ENCODE data around the gene MPV17. TPM values are rescaled to one million over a fixed set of nuclear protein-coding genes. Genes with fewer than 3 reads are reported as not detected.
A peak's percentile ranks its signal among the peaks of the same experiment; 100 is the strongest.
"Not testable (repeated sequence)": the region's sequence is repeated elsewhere in the genome, so short reads cannot be mapped to it uniquely, and the experiment has no call there.

Gene MPV17
- total RNA-seq, 1 donor from 2014 or later, result 84.5 TPM

DNA sequence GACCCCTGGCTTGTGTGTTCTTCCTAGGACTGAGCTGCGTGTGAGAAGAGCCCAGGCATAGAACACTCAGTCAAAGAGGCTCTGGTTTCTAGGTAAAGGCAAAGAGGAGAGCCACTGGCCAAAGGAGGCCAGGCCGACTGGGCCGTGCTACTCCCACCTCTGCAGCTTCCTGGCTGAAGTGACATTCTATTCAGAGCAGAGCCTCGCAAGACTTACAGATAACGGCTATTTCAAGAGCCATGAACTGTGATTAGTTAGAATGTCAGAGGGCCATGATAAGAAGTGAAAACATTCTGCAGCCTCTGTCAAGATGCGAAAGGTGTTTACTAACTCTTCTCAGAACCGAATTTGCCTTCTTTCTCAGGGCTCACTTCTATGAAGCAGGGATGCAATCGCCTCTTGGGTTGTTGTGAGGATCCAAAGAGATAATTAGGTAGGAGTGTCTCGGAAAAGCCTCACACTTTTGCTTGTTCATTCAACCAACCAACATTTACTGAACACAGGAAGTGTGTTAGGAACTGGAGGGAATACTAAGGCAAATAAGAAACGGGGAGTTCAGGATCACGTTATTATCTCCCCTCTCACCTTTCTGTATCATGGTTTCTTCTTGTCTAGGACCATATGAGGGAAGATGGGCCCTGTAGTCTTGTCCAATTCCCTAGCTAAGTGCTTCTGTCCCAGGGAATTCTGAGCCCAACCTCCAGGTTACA, 51.1 kb downstream of the MPV17 start:
- no peaks in the 10 kb centered on the region for H3K36me3 Mint-ChIP-seq (ENCODE audit: low read depth)
- H3K27me3 Mint-ChIP-seq (ENCODE audit: low read depth), result peaks cover 40% of the 10 kb centered on the region
- H3K4me1 Mint-ChIP-seq, result no peaks in the 10 kb centered on the region
- TF ChIP-seq, protein P1, sequence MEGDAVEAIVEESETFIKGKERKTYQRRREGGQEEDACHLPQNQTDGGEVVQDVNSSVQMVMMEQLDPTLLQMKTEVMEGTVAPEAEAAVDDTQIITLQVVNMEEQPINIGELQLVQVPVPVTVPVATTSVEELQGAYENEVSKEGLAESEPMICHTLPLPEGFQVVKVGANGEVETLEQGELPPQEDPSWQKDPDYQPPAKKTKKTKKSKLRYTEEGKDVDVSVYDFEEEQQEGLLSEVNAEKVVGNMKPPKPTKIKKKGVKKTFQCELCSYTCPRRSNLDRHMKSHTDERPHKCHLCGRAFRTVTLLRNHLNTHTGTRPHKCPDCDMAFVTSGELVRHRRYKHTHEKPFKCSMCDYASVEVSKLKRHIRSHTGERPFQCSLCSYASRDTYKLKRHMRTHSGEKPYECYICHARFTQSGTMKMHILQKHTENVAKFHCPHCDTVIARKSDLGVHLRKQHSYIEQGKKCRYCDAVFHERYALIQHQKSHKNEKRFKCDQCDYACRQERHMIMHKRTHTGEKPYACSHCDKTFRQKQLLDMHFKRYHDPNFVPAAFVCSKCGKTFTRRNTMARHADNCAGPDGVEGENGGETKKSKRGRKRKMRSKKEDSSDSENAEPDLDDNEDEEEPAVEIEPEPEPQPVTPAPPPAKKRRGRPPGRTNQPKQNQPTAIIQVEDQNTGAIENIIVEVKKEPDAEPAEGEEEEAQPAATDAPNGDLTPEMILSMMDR (conservative IDR thresholded peaks at IDR 0.05), result no peak
- no peaks in the 10 kb centered on the region for H3K9me3 Mint-ChIP-seq
- H3K27ac Mint-ChIP-seq (ENCODE audit: unreplicated experiment), result no peak overlapping the region
- DNase-seq (ENCODE audit: low read depth, low spot score), result no peak
- H3K4me3 Mint-ChIP-seq, result no peak overlapping the region

DNA sequence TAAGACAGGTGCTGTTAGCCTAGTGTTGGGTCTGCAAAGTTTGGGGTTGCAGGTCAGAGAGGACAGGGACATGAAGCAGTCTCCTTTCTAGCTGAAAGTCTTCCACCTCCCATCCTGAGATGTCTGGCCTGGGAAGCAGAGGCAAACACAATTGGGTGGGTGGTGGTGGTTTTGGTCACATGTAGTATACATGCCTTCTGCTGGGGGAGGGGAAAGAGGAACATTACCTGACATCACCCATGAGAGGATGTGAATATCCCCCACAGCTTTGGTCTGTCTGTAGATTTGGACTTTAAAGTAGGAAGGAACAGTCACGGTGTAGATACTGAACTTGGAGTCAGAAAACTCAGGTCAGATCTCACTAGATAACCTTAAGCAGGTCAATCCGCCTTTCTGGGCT, 52.2 kb downstream of the MPV17 start:
- Mint-ChIP-seq H3K4me3 (no peak overlapping the region), H3K27ac (ENCODE audit: unreplicated experiment) (no peak overlapping the region), H3K27me3 (ENCODE audit: low read depth) (peaks cover 34% of the 10 kb centered on the region), H3K36me3 (ENCODE audit: low read depth) (no peaks in the 10 kb centered on the region), H3K4me1 (no peaks in the 10 kb centered on the region), H3K9me3 (no peaks in the 10 kb centered on the region)
- TF ChIP-seq, protein P1 (conservative IDR thresholded peaks at IDR 0.05), result no peak
- no peak for DNase-seq (ENCODE audit: low read depth, low spot score)

DNA sequence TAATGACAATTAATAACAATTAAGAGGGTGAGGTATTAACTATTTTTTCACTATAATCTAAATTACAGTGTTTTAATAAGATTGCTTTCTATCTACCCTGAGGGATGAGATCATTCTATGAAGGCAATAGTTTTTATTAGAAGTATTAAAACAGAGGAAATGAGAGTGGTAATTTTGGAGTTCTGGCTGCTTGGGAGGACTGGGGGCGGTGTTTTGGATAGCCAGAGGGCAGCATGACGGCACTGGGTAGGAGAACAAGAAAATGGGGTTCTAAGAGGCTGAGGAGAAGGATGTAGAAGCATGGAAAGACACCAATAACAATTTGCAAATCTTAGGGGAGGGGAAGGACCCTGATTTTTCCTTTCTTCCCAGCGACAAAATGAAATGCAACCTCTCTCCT, 52.8 kb downstream of the MPV17 start:
- Mint-ChIP-seq H3K27me3 (ENCODE audit: low read depth) (peaks cover 34% of the 10 kb centered on the region), H3K27ac (ENCODE audit: unreplicated experiment) (peak overlapping the region; percentile 35), H3K4me3 (no peak overlapping the region), H3K36me3 (ENCODE audit: low read depth) (no peaks in the 10 kb centered on the region), H3K4me1 (peaks cover 4% of the 10 kb centered on the region), H3K9me3 (no peaks in the 10 kb centered on the region)
- TF ChIP-seq, protein P1 (conservative IDR thresholded peaks at IDR 0.05), result no peak
- no peak for DNase-seq (ENCODE audit: low read depth, low spot score)

GRCh38 chr2:27268296-27268695, 54.6 kb downstream of the MPV17 start:
- DNase-seq (ENCODE audit: low read depth, low spot score); H3K9me3 Mint-ChIP-seq; H3K27ac Mint-ChIP-seq (ENCODE audit: unreplicated experiment); H3K36me3 Mint-ChIP-seq (ENCODE audit: low read depth); H3K4me3 Mint-ChIP-seq: not testable (repeated sequence)
- H3K27me3 Mint-ChIP-seq (ENCODE audit: low read depth), result peaks cover 29% of the 10 kb centered on the region
- peaks cover 12% of the 10 kb centered on the region for H3K4me1 Mint-ChIP-seq

- Mint-ChIP-seq H3K4me3 (peak overlapping the region; percentile 27), H3K27me3 (ENCODE audit: low read depth) (peaks cover 27% of the 10 kb centered on the region), H3K4me1 (peaks cover 15% of the 10 kb centered on the region), H3K36me3 (ENCODE audit: low read depth) (peaks cover 3% of the 10 kb centered on the region), H3K9me3 (no peaks in the 10 kb centered on the region), H3K27ac (ENCODE audit: unreplicated experiment) (no peak overlapping the region)
- TF ChIP-seq, protein P1 (conservative IDR thresholded peaks at IDR 0.05), result no peak
- no peak for DNase-seq (ENCODE audit: low read depth, low spot score)
These were observed 57.4 kb downstream of the MPV17 start for GRCh38 chr2:27265536-27265870.

- Mint-ChIP-seq H3K27me3 (ENCODE audit: low read depth) (peaks cover 27% of the 10 kb centered on the region), H3K27ac (ENCODE audit: unreplicated experiment) (no peak overlapping the region), H3K4me1 (peaks cover 15% of the 10 kb centered on the region), H3K36me3 (ENCODE audit: low read depth) (peaks cover 3% of the 10 kb centered on the region), H3K4me3 (peak overlapping the region; percentile 83), H3K9me3 (no peaks in the 10 kb centered on the region)
- TF ChIP-seq, protein P1 (conservative IDR thresholded peaks at IDR 0.05), result peak; percentile 68
- DNase-seq (ENCODE audit: low read depth, low spot score), result peak; percentile 76
These were observed 58.0 kb downstream of the MPV17 start for GRCh38 chr2:27264753-27265535.

Data from neural crest cell (in vitro differentiated cells).